SK-N-SH (cell line): Measurements from ENCODE around the gene DEPDC5. TPM values are rescaled to one million over a fixed set of nuclear protein-coding genes. Genes with fewer than 3 reads are reported as not detected.

Experiments
- CTCF ChIA-PET: fragments of 300-600, 350-600 bp; formaldehyde crosslinking; extraction: SDS; loops from one replicate; lab custom pipeline; 2021; lab: Yijun Ruan, JAX
- POLR2A ChIA-PET: fragments of 350-600 bp; sonication (Branson Sonifier 250); formaldehyde crosslinking; extraction: SDS; loops from one replicate; lab custom pipeline; 2020; ENCODE audit warnings: antibody characterized with exemption, inconsistent platforms; lab: Yijun Ruan, JAX
- DNase-seq: peaks from one replicate; pipeline ENCODE4 v3.0.0; 2012
- H2AFZ ChIP-seq: fragments of 200-600 bp; sonication (generic); 2 replicates; pipeline ENCODE4 v1.8.1; 2016; ENCODE audit warnings: antibody characterized with exemption, mild to moderate bottlenecking, low read depth
- H3F3A ChIP-seq: fragments of 200-600 bp; sonication (generic); replicated peaks from 2 replicates; pipeline ENCODE3; 2016; ENCODE audit warnings: antibody characterized with exemption, mild to moderate bottlenecking; ENCODE audit not compliant: insufficient read depth
- H3K27ac ChIP-seq, 2 experiments: fragments of 200-500 bp in 1 of 2; fragments of 200-600 bp in 1 of 2; sonication (Bioruptor generic) in 1 of 2; sonication (generic), shearing (Covaris generic) in 1 of 2; 2 replicates each; pipeline versions ENCODE4 v1.5.1 to v1.6.1; 2014 to 2016; ENCODE audit warnings: low read depth in 2 of 2, inconsistent platforms in 1 of 2, low read length in 1 of 2, mild to moderate bottlenecking in 1 of 2, mixed read lengths in 1 of 2
- H3K27me3 ChIP-seq: fragments of 200-600 bp; sonication (generic), shearing (Covaris generic); 2 replicates; pipeline ENCODE4 v1.6.1; 2016; ENCODE audit warnings: mixed run types; ENCODE audit not compliant: insufficient read depth
- H3K36me3 ChIP-seq, 2 experiments: fragments of 200-500 bp in 1 of 2; fragments of 200-600 bp in 1 of 2; sonication (Bioruptor generic) in 1 of 2; sonication (generic) in 1 of 2; replicated peaks in 1 of 2; 2 replicates each; pipeline versions ENCODE3 to v1.5.1; 2014 to 2016; ENCODE audit warnings: low read length in 1 of 2, mild to moderate bottlenecking in 1 of 2; ENCODE audit not compliant: insufficient read depth in 2 of 2, control insufficient read depth in 1 of 2
- H3K4me1 ChIP-seq, 2 experiments: fragments of 200-500 bp in 1 of 2; fragments of 200-600 bp in 1 of 2; sonication (Bioruptor generic) in 1 of 2; sonication (generic), shearing (Covaris generic) in 1 of 2; 2 replicates each; pipeline versions ENCODE4 v1.5.1 to v1.6.1; 2014 to 2016; ENCODE audit warnings: low read depth in 1 of 2, low read length in 1 of 2, mixed run types in 1 of 2; ENCODE audit not compliant: insufficient read depth in 2 of 2, control insufficient read depth in 1 of 2
- H3K4me2 ChIP-seq: fragments of 200-600 bp; sonication (generic), shearing (Covaris generic); 2 replicates; pipeline ENCODE4 v1.6.1; 2017; ENCODE audit warnings: mixed run types
- H3K4me3 ChIP-seq, 2 experiments: fragments of 200-500 bp in 1 of 2; fragments of 200-600 bp in 1 of 2; sonication (Bioruptor generic) in 1 of 2; sonication (generic), shearing (Covaris generic) in 1 of 2; 2 replicates each; pipeline versions ENCODE4 v1.5.1 to v1.8.1; 2014 to 2016; ENCODE audit warnings: low read depth in 2 of 2, inconsistent platforms in 1 of 2, low read length in 1 of 2, mild to moderate bottlenecking in 1 of 2, mixed read lengths in 1 of 2, moderate library complexity in 1 of 2
- H3K79me2 ChIP-seq: fragments of 200-600 bp; sonication (generic); 2 replicates; pipeline ENCODE4 v1.8.1; 2017; ENCODE audit warnings: mild to moderate bottlenecking; ENCODE audit not compliant: insufficient read depth
- H3K9ac ChIP-seq: fragments of 200-600 bp; sonication (generic); 2 replicates; pipeline ENCODE4 v1.6.1; 2017; ENCODE audit warnings: mixed run types
- H3K9me2 ChIP-seq: fragments of 200-600 bp; sonication (generic); 2 replicates; pipeline ENCODE4 v1.6.1; 2017; ENCODE audit warnings: mixed run types
- H3K9me3 ChIP-seq: fragments of 200-600 bp; sonication (generic); 2 replicates; pipeline ENCODE4 v1.6.1; 2017; ENCODE audit warnings: mixed run types, mild to moderate bottlenecking, moderate library complexity
- H4K20me1 ChIP-seq: fragments of 200-600 bp; sonication (generic); 2 replicates; pipeline ENCODE4 v1.6.1; 2017; ENCODE audit warnings: mild to moderate bottlenecking, mixed run types; ENCODE audit not compliant: insufficient read depth
- CHD2 ChIP-seq: fragments of 150-350 bp; IDR thresholded peaks from 2 replicates; pipeline ENCODE4 v1.6.1; 2018; ENCODE audit warnings: low read length; ENCODE audit not compliant: partially characterized antibody
- CTCF ChIP-seq: fragments of 200-600 bp; sonication (generic); IDR thresholded peaks from 2 replicates; pipeline ENCODE4 v1.6.1; 2017; ENCODE audit warnings: antibody characterized with exemption, mild to moderate bottlenecking, moderate library complexity
- EP300 ChIP-seq, 2 experiments: IDR thresholded peaks; 2 replicates each; pipeline versions ENCODE4 v1.4.0 to v1.6.1; 2012; ENCODE audit warnings: borderline replicate concordance in 1 of 2, low read depth in 1 of 2, low read length in 1 of 2
- EZH2phosphoT487 ChIP-seq: fragments of 200-600 bp; sonication (generic); IDR thresholded peaks from 2 replicates; pipeline ENCODE4 v1.6.1; 2017; ENCODE audit warnings: low read depth, mixed run types, mild to moderate bottlenecking, antibody characterized with exemption, moderate library complexity, borderline replicate concordance
- FOSL2 ChIP-seq: IDR thresholded peaks from 2 replicates; pipeline ENCODE4 v1.4.0; 2012; ENCODE audit warnings: low read depth, mild to moderate bottlenecking, moderate library complexity, borderline replicate concordance
- FOXJ3 ChIP-seq: sonication (generic); formaldehyde crosslinking; IDR thresholded peaks from 2 replicates; pipeline ENCODE4 v1.5.1; 2020; ENCODE audit warnings: mild to moderate bottlenecking, missing genetic modification reagents
- GABPA ChIP-seq: IDR thresholded peaks from 2 replicates; pipeline ENCODE4 v1.4.0; 2012; ENCODE audit warnings: low read depth, mild to moderate bottlenecking
- GATA2 ChIP-seq: sonication (generic); formaldehyde crosslinking; IDR thresholded peaks from 2 replicates; pipeline ENCODE4 v1.5.0; 2020; ENCODE audit warnings: mild to moderate bottlenecking, missing genetic modification reagents
- JUND ChIP-seq: IDR thresholded peaks from 2 replicates; pipeline ENCODE4 v1.4.0; 2012
- MAX ChIP-seq: IDR thresholded peaks from 2 replicates; pipeline ENCODE4 v1.4.0; 2012; ENCODE audit warnings: low read depth
- PBX3 ChIP-seq: IDR thresholded peaks from 2 replicates; pipeline ENCODE4; 2012
- POLR2AphosphoS5 ChIP-seq: IDR thresholded peaks from 2 replicates; pipeline ENCODE4 v1.6.1; 2012; ENCODE audit warnings: low read depth, low read length
- RCOR1 ChIP-seq: fragments of 150-350 bp; IDR thresholded peaks from 2 replicates; pipeline ENCODE4 v1.6.1; 2017; ENCODE audit warnings: antibody characterized with exemption, low read length
- RXRA ChIP-seq: IDR thresholded peaks from 2 replicates; pipeline ENCODE4 v1.4.0; 2012; ENCODE audit warnings: low read depth, mild to moderate bottlenecking, borderline replicate concordance
- TAF1 ChIP-seq: IDR thresholded peaks from 2 replicates; pipeline ENCODE4 v1.6.1; 2012; ENCODE audit warnings: low read depth, mild to moderate bottlenecking, low read length, moderate library complexity, borderline replicate concordance
- TCF12 ChIP-seq: IDR thresholded peaks from 2 replicates; pipeline ENCODE4 v1.4.0; 2012
- USF2 ChIP-seq: fragments of 150-350 bp; IDR thresholded peaks from 2 replicates; pipeline ENCODE4 v1.6.1; 2017; ENCODE audit warnings: antibody characterized with exemption, low read length, low read depth, borderline replicate concordance
- ZBTB33 ChIP-seq: IDR thresholded peaks from 2 replicates; pipeline ENCODE4 v1.4.0; 2012; ENCODE audit warnings: low read depth, borderline replicate concordance
- WGBS: methylation state at CpG from one replicate; pipeline ENCODE4 v1.1.6; 2017; ENCODE audit warnings: low lambda C conversion rate; 5-methylcytosine and 5-hydroxymethylcytosine counted together
- polyA plus RNA-seq, 3 experiments: library from polyadenylated mRNA; depleted of rRNA; stranded (reverse); fragments of >200 nt; gene quantifications; 2 replicates each; pipeline ENCODE4 v1.2.3, GENCODE V29; 2012
- TF ChIP-seq, protein P1 (sequence below): fragments of 150-350 bp; IDR thresholded peaks from 2 replicates; pipeline ENCODE4 v1.6.1; 2016; ENCODE audit warnings: mild to moderate bottlenecking, low read depth, low read length
- TF ChIP-seq, protein P2 (sequence below): IDR thresholded peaks from 2 replicates; pipeline ENCODE4 v1.6.1; 2012; ENCODE audit warnings: mild to moderate bottlenecking, low read depth, low read length, moderate library complexity

The DEPDC5 gene
- polyA plus RNA-seq, 1 of the 3 experiments (the other 2 are of a cell fraction): 7.8 TPM

- Histone ChIP-seq H3K4me2 (no peak overlapping the region), H4K20me1 (peaks cover 88% of the 10 kb centered on the region), H3K79me2 (peaks cover 86% of the 10 kb centered on the region), H3K36me3 (peaks cover 48 to 56% of the 10 kb centered on the region in 2 experiments), H3K9me3 (no peaks in the 10 kb centered on the region), H3F3A (peaks cover 36% of the 10 kb centered on the region), H3K4me1 (peaks cover 11 to 33% of the 10 kb centered on the region in 2 experiments; a peak in 3 of 4 replicates), H3K27me3 (no peaks in the 10 kb centered on the region), H3K27ac (no peak overlapping the region), H3K9ac (no peak overlapping the region), H2AFZ (no peak overlapping the region), H3K9me2 (no peaks in the 10 kb centered on the region), H3K4me3 (no peak overlapping the region)
- TF ChIP-seq TCF12 (no peak), TAF1 (no peak), USF2 (no peak), CTCF (no peak), FOXJ3 (CRISPR knock-in tag) (no peak), CHD2 (no peak), RCOR1 (no peak), PBX3 (no peak), FOSL2 (no peak), RXRA (no peak), MAX (no peak), POLR2AphosphoS5 (no peak), ZBTB33 (no peak), GATA2 (CRISPR knock-in tag) (no peak), GABPA (no peak), JUND (no peak), EZH2phosphoT487 (no peak), EP300 (IDR thresholded peaks at IDR 0.05; ENCODE audit: borderline replicate concordance in 1 of 2, low read depth in 1 of 2, low read length in 1 of 2) (no peak)
- TF ChIP-seq, protein P1, sequence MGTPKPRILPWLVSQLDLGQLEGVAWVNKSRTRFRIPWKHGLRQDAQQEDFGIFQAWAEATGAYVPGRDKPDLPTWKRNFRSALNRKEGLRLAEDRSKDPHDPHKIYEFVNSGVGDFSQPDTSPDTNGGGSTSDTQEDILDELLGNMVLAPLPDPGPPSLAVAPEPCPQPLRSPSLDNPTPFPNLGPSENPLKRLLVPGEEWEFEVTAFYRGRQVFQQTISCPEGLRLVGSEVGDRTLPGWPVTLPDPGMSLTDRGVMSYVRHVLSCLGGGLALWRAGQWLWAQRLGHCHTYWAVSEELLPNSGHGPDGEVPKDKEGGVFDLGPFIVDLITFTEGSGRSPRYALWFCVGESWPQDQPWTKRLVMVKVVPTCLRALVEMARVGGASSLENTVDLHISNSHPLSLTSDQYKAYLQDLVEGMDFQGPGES: no peak
- TF ChIP-seq, protein P2, sequence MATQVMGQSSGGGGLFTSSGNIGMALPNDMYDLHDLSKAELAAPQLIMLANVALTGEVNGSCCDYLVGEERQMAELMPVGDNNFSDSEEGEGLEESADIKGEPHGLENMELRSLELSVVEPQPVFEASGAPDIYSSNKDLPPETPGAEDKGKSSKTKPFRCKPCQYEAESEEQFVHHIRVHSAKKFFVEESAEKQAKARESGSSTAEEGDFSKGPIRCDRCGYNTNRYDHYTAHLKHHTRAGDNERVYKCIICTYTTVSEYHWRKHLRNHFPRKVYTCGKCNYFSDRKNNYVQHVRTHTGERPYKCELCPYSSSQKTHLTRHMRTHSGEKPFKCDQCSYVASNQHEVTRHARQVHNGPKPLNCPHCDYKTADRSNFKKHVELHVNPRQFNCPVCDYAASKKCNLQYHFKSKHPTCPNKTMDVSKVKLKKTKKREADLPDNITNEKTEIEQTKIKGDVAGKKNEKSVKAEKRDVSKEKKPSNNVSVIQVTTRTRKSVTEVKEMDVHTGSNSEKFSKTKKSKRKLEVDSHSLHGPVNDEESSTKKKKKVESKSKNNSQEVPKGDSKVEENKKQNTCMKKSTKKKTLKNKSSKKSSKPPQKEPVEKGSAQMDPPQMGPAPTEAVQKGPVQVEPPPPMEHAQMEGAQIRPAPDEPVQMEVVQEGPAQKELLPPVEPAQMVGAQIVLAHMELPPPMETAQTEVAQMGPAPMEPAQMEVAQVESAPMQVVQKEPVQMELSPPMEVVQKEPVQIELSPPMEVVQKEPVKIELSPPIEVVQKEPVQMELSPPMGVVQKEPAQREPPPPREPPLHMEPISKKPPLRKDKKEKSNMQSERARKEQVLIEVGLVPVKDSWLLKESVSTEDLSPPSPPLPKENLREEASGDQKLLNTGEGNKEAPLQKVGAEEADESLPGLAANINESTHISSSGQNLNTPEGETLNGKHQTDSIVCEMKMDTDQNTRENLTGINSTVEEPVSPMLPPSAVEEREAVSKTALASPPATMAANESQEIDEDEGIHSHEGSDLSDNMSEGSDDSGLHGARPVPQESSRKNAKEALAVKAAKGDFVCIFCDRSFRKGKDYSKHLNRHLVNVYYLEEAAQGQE: no peak
- DNase-seq: no peak
- CTCF ChIA-PET: interaction anchor here (0.8 to 2.9 kb wide), 5 partner anchors 15 to 122 kb away, joined by 3 to 10 read pairs (median 3); no protein-coding TSS in a partner anchor
- POLR2A ChIA-PET: no interaction called here
- 94% methylated on average over 10 of the region's 11 CpGs for WGBS
Observed at GRCh38 chr22:31954535-31955523, 201.0 kb downstream of the DEPDC5 start.
